GM18867 (cell line): Measurements from ENCODE around the gene MYO9B.

Source experiments
- ATAC-seq: cut with Tn5 transposase; IDR thresholded peaks from one replicate; pipeline ENCODE4 v1.9.1; 2021; ENCODE audit warnings: mild to moderate bottlenecking, moderate library complexity; ENCODE audit not compliant: unreplicated experiment

MYO9B gene

GRCh38 chr19:17210296-17210695, 134.7 kb downstream of the MYO9B start:
- no peak for ATAC-seq

DNA sequence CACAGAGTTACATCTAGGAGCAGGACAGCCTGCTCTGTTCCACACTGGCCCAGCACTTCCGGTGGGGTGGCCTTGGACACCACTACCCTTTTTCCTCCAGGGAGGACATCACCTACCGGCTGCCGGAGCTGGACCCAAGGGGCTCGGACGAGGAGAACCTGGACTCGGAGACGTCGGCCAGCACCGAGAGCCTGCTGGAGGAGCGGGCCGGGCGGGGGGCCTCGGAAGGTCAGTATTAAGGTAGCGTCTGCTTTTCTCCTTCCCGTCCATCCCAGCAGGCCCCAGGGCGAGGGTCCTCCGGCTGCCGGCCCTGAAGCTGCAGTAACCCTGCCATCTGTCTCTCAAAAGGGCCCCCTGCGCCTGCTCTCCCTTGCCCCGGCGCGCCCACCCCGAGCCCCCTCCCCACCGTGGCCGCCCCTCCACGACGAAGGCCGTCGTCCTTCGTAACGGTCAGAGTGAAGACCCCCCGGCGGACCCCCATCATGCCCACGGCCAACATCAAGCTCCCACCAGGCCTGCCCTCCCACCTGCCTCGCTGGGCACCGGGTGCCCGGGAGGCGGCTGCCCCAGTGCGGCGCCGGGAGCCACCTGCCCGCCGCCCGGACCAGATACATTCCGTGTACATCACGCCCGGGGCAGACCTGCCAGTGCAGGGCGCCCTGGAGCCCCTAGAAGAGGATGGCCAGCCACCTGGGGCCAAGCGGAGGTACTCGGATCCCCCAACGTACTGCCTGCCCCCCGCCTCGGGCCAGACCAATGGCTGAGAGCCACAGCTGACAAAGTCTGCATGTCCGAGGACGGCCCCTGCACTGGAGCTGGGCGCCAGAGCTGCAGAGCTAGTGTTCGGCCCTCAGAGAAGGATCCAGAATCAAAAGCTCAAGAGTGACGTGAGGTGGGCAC, 136.2 kb downstream of the MYO9B start:
- no peak for ATAC-seq

- no peak for ATAC-seq
These were observed 137.8 kb downstream of the MYO9B start for GRCh38 chr19:17213334-17213733.

DNA sequence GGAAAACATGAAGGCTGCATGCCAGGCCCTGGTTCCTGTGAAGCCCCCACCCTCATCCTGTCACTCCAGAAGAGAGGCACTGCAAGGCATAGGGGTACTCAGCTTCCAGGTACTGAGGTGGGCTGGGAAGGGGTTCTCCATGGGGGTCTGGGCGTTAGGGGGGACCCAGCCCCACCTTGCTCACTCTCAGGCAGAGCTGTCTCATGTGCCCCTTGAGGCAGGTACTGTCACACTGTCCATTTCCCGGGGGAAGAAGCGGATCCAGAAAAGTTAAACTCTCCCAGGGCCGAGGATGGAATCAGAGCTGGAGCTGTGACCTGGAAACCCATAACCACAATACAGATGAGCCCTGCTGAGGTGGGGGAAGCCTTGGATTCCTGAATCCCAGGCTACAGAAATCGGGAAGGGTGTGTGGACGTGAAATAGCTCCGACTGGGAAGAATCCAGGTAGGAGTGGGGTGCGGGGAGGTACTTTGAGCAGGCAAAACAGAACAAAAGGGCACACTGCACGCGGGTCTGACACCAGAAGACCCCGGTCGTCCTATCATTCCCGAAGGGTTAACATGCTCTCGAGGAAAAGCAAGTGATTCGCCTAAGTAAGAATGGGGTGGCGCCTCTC, 139.0 kb downstream of the MYO9B start:
- no peak for ATAC-seq

DNA sequence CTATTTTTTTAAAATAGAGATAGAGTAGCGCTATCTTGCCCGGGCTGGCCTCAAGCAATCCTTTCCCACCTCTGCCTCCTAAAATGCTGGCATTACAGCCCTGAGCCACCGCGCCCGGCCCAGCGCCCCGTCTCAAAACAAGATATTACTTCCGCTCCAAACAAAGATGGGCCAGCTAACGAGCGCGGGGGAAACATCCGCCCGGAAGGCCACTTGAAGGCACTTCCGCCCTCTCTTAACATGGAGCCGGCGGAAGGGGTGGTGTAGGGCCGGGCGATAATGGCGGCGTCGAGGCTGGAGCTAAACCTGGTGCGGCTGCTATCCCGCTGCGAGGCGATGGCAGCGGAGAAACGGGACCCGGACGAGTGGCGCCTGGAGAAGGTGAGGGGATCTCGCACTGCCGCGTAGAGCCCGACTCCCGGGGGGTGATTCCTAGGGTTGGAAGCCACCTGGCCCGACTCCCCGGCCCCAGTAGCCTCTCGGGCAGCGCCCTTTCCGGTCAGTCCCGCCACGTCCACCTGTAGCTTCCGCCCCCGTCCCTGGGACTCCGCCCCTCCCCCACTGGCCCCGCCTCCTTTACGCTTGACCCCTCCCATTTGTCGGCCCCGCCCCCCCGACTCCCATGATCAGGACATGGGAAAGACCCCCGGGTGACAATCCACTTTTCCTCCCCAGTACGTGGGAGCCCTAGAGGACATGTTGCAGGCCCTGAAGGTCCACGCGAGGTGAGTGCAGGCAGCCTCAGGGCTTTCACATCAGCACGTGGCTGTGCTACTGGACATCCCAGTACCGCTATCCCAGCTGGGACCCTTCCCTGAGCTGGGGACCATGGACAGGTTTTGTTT, 139.8 kb downstream of the MYO9B start, which contains the start of gene USE1:
Gene USE1 (plus strand): TSS at position 231 of the 845 bp plus-strand sequence. CDS start 49 bp downstream, at position 280.
- peak; percentile 79 for ATAC-seq

- no peak for ATAC-seq
These were observed 140.6 kb downstream of the MYO9B start for GRCh38 chr19:17216058-17216670.

DNA sequence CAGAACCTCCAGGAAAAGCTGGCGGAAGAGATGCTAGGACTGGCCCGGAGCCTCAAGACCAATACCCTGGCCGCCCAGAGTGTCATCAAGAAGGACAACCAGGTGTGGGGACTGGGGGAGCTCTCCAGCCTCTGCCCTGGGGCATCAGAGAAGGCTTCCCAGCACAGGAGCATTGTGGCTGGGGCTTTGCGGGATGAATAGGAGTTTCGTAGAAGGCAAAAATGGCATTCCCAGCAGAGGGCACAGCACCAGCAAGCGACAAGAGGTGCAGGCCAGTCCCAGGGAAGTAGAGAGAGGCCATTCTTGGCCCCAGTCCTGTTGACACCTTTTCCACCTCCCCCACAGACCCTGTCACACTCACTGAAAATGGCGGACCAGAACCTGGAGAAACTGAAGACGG, 143.7 kb downstream of the MYO9B start:
- ATAC-seq = no peak

DNA sequence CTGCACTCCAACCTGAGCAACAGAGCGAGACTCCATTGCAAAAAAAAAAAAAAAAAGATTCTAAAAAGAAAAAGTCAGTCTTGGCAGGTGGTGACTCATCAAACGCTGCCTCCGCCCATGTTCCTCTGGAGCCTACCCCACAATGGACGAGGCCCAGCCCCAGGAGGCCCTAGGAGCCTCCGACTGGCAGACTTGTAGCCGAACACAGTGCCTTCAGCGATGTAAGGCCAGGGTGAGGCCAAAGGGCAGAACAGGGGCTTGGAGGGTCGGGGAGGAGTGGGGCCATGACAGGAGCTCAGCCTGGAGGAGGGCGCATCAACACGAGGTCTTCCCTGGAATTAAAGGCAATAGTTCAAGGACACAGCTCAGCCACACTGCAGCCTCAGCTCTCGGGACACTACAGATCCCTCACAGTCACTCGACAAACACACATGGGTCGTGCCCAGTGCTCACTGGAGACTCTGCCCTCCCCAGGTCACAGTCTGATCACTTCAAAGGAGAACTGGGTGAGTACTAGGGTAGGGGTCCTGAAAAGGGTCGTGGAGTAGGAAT, 144.7 kb downstream of the MYO9B start:
- ATAC-seq = no peak

DNA sequence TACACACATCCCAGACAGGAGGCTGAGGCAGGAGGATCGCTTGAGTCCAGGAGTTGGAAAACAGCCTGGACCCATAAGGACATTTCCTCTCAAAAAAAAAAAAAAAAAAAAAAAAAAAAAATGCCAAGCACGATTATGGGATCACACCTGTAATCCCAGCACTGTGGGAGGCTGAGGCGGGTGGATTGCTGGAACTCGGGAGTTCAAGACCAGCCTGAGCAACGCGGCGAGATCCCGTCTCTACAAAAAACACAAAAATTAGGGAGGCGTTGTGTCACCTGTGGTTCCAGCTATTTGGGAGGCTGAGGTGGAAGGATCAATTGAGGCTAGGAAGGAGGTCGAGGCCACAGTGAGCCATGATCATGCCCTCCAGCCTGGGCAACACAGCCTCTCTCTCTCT, 149.5 kb downstream of the MYO9B start:
- ATAC-seq = no peak

DNA sequence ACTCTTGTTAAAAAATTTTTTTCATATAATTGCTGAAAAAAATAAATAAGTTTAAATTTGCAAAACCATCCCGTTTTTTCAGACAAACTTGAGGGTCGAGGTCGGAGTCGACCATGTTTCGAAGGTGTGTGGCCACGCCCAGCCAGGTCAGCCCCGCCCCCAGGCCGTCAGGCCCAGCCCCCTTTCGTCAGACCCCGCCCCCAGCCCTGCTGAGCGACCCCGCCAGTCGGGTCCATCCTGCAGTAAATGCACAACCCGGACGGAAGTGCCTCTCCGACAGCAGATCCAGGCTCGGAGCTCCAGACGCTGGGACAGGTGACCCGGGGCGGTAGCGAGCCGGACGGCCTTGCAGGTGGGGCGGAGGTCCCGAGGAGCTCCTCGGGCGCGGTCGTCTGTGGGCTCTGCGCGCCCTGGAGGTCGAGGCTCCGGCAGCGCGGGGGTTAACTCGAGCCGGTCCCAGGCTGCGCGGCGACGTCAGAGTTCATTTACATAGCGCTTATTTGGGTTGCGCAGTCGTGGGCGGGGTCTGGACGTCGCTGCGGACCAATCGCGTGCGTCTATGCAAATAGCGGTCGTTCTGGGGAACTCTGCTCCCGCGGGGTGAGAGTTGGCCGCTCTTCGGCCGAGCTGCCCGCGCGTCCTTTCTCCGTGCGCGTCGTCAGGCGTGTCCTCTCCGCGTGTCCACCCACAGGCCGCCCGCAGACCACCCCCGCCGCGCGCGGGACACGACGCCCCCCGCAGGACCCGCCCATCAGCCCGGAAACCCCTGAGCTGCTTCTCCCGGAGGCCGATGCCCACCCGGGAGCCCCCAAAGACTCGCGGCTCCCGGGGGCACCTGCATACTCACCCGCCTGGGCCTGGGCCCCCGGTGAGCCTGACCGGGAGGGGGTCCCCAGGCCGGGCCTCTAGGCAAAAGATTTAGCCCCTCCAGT, 150.7 kb downstream of the MYO9B start, which contains the start of gene OCEL1:
Gene OCEL1 (plus strand): TSS at position 225 of the 932 bp plus-strand sequence. CDS start 22 bp downstream, at position 247.
- peak; percentile 89 for ATAC-seq

GRCh38 chr19:17227798-17228367, 152.3 kb downstream of the MYO9B start:
- no peak for ATAC-seq

- ATAC-seq = no peak
These were observed 154.3 kb downstream of the MYO9B start for GRCh38 chr19:17229890-17230289.

- no peak for ATAC-seq
These were observed 156.7 kb downstream of the MYO9B start for GRCh38 chr19:17232258-17232657.

DNA sequence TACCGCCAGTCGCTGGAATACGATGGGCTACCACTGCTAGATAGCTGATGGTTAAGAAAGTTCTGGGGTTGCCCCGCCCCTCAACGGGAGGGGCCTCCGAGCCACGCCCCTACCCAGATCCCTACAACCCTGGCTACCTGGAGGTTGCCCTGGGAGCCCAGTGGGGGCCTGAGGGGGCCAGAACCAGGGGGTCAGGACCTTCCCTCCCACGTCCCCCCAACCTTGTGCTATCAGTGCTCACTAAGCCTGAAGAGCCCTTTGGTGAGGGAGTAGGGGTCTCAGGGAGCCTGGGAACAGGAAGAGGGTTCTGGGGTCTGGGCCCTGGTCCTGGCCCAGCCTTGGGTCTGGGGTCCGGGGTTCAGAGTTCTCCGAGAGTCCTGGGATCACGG, 159.3 kb downstream of the MYO9B start:
- peak; percentile 35 for ATAC-seq

DNA sequence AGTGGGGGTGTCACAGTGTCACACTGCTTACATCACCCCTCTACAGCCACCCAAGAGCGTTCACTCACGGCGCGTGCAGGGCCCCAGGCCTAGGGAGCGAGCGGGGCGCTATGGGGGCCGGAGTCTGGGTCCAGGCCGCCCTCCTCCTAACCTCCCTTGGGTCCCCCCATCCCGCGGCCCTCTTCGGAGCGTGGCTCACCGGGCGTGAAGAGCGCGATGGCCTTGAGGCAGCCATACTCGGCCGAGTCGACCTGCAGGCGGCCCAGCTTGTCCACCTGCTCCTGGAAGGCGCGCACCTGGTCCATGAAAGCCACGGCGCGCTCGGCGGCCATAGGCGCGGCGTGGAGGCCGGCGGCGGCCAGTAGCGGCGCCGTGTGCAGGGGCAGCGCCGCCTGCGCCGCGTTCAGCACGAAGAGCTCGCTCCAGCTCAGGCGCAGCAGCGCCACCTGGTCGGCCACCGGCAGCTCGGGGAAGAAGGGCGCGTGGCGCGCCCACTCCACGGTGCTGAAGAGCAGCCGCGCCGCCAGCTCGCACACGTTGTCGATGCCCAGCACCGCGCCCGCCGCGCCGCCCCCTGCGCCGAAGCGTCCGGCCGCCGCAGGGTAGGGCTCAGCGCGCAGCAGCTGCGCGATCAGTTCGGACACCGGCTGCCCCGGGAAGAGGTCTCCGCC, 159.9 kb downstream of the MYO9B start:
- peak; percentile 61 for ATAC-seq

- ATAC-seq = no peak
These were observed 160.6 kb downstream of the MYO9B start for GRCh38 chr19:17235971-17236777.

DNA sequence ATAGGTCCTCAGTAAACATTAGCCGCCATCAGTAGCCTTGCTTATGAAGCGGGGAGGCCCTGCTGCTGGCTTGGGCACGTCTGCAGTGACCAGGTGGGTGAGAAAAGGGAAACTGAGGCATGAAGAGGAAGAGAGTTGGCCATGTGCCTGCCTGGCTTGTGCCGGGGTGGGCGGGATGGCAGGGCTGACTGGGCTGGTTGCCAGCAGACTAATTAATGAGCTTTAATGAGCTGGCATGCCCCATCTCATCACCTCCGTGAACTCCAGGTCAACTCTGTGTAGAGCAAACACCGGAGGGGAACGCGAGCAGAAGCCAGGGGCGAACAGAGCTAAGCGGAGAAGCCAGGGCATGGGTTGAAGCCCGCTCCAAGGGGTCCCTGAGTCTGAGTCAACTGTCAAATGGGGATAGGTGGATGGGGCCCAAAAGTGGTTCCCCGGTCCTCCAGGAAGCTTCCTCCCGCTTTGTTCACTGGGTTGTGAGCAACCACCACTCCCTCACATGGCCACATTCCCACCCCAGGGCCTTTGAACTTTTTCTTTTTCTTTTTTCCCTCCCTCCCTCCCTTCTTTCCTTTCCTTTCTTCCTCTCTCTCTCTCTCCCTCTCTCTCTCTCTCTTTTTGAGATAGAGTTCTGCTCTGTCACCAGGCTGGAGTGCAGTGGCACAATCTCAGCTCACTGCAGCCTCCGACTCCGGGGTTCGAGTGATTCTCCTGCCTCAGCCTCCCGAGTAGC, 161.4 kb downstream of the MYO9B start:
- no peak for ATAC-seq
